Pancreas (tissue), 10 donors: ENCODE results near the gene OR2AG1. TPM values are rescaled to one million over a fixed set of nuclear protein-coding genes. Genes with fewer than 3 reads are reported as not detected.

ENCODE experiments used
- ATAC-seq, 4 donors: fragments of 200-7000 bp; cut with Tn5 transposase; one replicate each; pipeline versions ENCODE4 v1.8.0 to v1.9.1; 2020; ENCODE audit warnings: mild to moderate bottlenecking in 4 of 4, moderate library complexity in 4 of 4
- DNase-seq, 6 donors: peaks; one replicate each; pipeline ENCODE4 v3.0.0-alpha.2; 2020
- FAIRE-seq: peaks from 2 replicates; lab custom pipeline; 2012; peaks lifted over from hg19 to GRCh38; lab: Jason Lieb, UNC
- H3K27ac ChIP-seq, 4 donors: fragments of 200-600 bp; sonication (generic); 1 replicate in 3 of 4; 2 replicates in 1 of 4; pipeline versions ENCODE4 v1.5.0 to v1.8.0; 2020
- H3K27me3 ChIP-seq, 4 donors: fragments of 200-600 bp; one replicate each; pipeline ENCODE4 v1.8.0; 2021
- H3K36me3 ChIP-seq, 3 donors: fragments of 200-600 bp; sonication (generic) in 1 of 3; one replicate each; pipeline versions ENCODE4 v1.5.0 to v1.8.0; 2020 to 2021
- H3K4me1 ChIP-seq, 3 donors: fragments of 200-600 bp; one replicate each; pipeline ENCODE4 v1.8.0; 2021
- H3K4me3 ChIP-seq, 4 donors: fragments of 200-600 bp; sonication (generic) in 2 of 4; one replicate each; pipeline versions ENCODE4 v1.5.0 to v1.8.0; 2020 to 2021
- H3K9me3 ChIP-seq, 4 donors: fragments of 200-600 bp; one replicate each; pipeline ENCODE4 v1.8.0; 2021
- WGBS, 2 donors: extraction: QIAGEN DNeasy Blood & Tissue Kit; methylation state at CpG; one replicate each; pipeline ENCODE4 v1.1.7; 2013; 5-methylcytosine and 5-hydroxymethylcytosine counted together
- intact Hi-C, 3 donors: fragments of 100-400 bp; cut with DNase I; formaldehyde crosslinking; loops; one replicate each; pipeline versions ENCODE4 v1.11.1 to v1.14.2; 2022
- polyA plus RNA-seq, 2 donors: library from polyadenylated mRNA; stranded (reverse); fragments of 200-250 nt; gene quantifications; one replicate each; pipeline ENCODE4 v1.2.3, GENCODE V29; 2013
- total RNA-seq, 6 donors: library from RNA; stranded (reverse); fragmentation: NEBNext Ultra II Directional in 4 of 6; extraction: Animal tissue kit (Norgen Biotek cat#: 25700) in 4 of 6; gene quantifications; one replicate each; pipeline versions ENCODE4 v1.2.1 to v1.2.4, GENCODE V29; 2021 to 2023
- TF ChIP-seq, protein P1 (sequence below), 4 donors: fragments of 200-600 bp; sonication (generic) in 3 of 4; IDR thresholded peaks; one replicate each; pipeline versions ENCODE4 v1.5.0 to v1.8.0; 2021; ENCODE audit warnings: antibody characterized with exemption in 4 of 4
- donor health status: healthy with polysubstance abuse.
- donor health status: DM: no; HTN: no; CAD: no; lungs with moderate emphysema.
- donor health status: DM: no; HTN: no; CAD: no.
- donor health status: control.
- donor health status: control.
- donor health status: Bipolar disorder and iron deficiency.
- donor health status: DM: yes; HTN: yes; CAD: no.
- donor health status: DM: no; HTN: no; CAD: no.
- donor health status: DM: no; HTN: no; CAD: no.
- donor health status: DM: yes; HTN: yes; CAD: no.

Gene OR2AG1
- total and polyA plus RNA-seq, 8 donors, result not detected

DNA sequence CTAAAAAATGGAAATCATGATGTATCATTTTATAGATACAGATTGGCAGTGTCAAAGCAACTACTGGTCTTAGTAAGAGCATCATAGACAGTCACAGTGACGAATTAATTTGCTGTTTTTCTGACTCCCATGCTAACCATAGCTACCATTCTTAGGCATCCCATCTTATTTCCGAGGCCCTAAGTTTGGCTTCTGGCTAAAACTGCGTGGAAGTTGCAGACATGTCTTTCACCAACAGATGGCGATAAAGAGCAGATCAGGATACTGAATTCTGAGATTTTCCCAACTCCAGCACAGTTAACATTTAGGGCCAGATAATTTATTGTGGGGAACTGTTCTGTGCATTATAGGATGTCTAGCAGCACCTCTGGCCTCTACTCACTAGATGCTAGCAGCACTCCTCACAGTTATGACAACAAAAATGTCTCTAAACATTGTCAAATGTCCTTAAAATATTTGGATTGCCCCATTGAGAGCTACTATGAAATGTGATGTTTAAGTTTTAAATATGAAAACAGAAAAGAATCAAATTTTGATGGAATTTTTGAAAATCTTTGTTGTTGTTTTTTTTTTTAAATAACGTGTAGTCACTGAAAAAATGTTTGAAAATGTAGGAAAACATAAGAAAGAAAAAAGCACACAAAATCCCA lies 27.4 kb upstream of the OR2AG1 start:
- intact Hi-C loops, result no loop called here
- peak; percentile 17 for FAIRE-seq

DNA sequence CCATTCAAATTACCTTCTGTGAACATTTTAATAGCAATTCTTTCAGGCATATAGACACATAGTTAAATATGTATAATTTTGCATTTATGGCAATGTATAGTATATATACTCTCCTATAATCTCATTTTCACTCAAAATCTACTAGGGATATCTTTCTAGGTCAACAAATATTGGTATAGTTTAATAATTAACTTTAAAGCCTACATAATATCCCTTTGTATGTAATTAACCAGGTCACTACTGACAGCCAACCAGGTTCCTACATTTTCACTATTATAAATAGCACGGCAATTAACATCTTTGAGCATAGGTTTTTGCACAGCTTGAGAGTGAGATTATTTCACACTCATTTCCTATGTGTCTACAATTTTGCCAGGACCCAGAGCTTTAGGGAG lies 26.9 kb upstream of the OR2AG1 start:
- Histone ChIP-seq H3K9me3 (no peaks in the 10 kb centered on the region), H3K27ac (no peak overlapping the region), H3K4me1 (peaks cover 7 to 15% (median 7%) of the 10 kb centered on the region in 3 donors), H3K4me3 (no peak overlapping the region), H3K36me3 (no peaks in the 10 kb centered on the region), H3K27me3 (no peaks in the 10 kb centered on the region)
- WGBS, 2 donors, result 15 to 16% methylated on average over 1 of the region's 1 CpG
- intact Hi-C loops, result no loop called here
- ATAC-seq, result peak in 3 of 4 donors; percentile 29 to 58 (median 50)
- TF ChIP-seq, protein P1, sequence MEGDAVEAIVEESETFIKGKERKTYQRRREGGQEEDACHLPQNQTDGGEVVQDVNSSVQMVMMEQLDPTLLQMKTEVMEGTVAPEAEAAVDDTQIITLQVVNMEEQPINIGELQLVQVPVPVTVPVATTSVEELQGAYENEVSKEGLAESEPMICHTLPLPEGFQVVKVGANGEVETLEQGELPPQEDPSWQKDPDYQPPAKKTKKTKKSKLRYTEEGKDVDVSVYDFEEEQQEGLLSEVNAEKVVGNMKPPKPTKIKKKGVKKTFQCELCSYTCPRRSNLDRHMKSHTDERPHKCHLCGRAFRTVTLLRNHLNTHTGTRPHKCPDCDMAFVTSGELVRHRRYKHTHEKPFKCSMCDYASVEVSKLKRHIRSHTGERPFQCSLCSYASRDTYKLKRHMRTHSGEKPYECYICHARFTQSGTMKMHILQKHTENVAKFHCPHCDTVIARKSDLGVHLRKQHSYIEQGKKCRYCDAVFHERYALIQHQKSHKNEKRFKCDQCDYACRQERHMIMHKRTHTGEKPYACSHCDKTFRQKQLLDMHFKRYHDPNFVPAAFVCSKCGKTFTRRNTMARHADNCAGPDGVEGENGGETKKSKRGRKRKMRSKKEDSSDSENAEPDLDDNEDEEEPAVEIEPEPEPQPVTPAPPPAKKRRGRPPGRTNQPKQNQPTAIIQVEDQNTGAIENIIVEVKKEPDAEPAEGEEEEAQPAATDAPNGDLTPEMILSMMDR (IDR thresholded peaks at IDR 0.05), result no peak
- FAIRE-seq, result no peak
- DNase-seq, result no peak

More for the DNA sequence above, 27.4 kb upstream of the OR2AG1 start:
- peak; percentile 73 to 87 (median 84) for ATAC-seq
- 2 to 4% methylated on average over 5 of the region's 5 CpGs for WGBS, 2 donors
- TF ChIP-seq, protein P1 (IDR thresholded peaks at IDR 0.05), result peak; percentile 68 to 89 (median 82)
- no peaks in the 10 kb centered on the region for H3K36me3 ChIP-seq
- peaks cover 7 to 15% (median 7%) of the 10 kb centered on the region in 3 donors for H3K4me1 ChIP-seq
- no peak overlapping the region for H3K27ac ChIP-seq
- peak in 2 of 6 donors; percentile 4 to 28 for DNase-seq
- H3K9me3 ChIP-seq, result no peaks in the 10 kb centered on the region
- H3K27me3 ChIP-seq, result no peaks in the 10 kb centered on the region
- no peak overlapping the region for H3K4me3 ChIP-seq

DNA sequence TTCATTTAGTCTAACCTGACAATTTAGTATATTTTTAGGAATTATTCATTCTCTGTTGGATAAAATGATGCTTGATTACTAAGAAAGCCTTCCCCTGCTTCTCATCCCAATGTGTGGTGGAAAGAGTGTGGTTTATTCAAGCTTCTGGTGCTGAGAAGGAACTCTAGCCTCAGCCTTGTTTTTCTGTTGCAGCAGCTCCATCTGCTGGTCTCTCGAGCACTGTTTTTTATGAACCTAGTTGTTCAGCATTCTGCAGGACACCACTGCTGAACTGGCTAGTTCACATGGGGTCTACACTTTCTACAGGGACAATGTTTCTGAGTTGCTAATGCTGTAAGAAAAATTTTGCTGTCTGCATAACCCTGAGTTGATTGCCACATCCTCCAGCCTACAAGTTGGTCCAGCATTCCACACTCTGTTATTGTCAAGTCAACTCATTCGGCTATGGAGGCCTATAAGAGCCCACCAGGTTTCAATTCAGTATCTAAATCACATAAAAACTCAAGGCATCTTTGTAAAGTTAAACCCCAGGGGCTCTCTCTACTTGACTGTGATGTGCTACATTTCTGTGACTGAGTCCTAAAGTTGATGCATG lies 25.4 kb upstream of the OR2AG1 start:
- Histone ChIP-seq H3K4me1 (peaks cover 7 to 15% (median 7%) of the 10 kb centered on the region in 3 donors), H3K4me3 (no peak overlapping the region), H3K36me3 (no peaks in the 10 kb centered on the region), H3K27ac (no peak overlapping the region), H3K27me3 (no peaks in the 10 kb centered on the region), H3K9me3 (no peaks in the 10 kb centered on the region)
- no peak for FAIRE-seq
- TF ChIP-seq, protein P1 (IDR thresholded peaks at IDR 0.05), result peak in 2 of 4 donors; percentile 5 to 34
- WGBS, 2 donors, result 48 to 50% methylated on average over 2 of the region's 2 CpGs
- ATAC-seq, result peak; percentile 72 to 93 (median 85)
- DNase-seq, result peak in 4 of 6 donors; percentile 13 to 48 (median 31)
- intact Hi-C loops, result no loop called here

DNA sequence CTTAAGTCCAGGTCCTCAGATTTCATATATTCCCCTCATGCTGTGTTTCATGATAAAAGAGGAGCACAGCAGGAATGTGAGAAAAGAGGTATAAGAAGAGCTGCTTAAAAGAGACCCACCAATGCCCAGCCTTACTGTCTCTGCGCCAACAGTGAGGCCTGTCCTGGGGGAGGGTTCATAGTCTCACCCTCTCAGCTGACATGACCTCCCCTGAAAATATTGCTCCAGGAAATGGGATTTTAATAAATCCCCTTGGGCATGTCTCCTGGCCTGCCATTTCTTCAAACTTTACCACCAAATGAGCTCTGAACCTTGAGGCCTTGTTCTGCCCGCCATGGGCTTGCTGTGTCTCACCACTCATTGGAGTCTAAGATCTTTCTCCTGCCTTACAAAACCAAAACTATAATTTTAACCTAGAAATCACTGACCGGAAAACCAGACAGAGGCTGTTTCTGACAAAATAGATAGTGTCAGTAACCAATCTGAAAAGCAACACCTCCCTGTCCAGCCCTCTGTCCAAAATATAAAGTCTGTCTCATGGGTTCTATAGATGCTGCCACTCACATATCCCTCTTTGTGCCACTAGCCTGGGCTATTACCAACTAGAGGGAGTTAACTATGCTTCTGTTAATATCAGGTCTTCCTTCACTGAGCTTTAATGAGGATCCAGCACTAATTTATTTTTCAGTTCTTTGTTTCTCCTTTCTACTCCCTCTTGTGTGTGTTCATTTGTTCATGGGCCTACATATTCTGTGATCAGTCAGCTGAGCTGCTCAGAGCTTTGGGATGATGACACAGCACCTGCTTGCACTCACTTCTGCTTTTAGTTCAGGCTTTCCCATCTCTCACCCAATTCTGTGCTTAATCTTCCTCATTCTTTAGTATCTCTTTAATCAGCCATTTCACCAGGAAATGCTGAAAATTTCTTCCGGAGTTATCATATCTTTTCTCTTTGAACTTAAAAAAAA lies 10.6 kb upstream of the OR2AG1 start, which contains the start of gene OR2AG2:
Gene OR2AG2, minus strand, starts transcription at position 51 of the 968 bp plus-strand sequence. CDS start 3,019 bp downstream, outside the sequence.
- peak in 1 of 6 donors; percentile 14 for DNase-seq
- 62 to 78% methylated on average over 4 of the region's 4 CpGs for WGBS, 2 donors
- H3K4me1 ChIP-seq, result no peaks in the 10 kb centered on the region

More for the DNA sequence above, 10.6 kb upstream of the OR2AG1 start, which contains the start of gene OR2AG2:
- no peak for FAIRE-seq
- Histone ChIP-seq H3K27ac (no peak within 1 kb of the TSS), H3K4me3 (no peak within 1 kb of the TSS), H3K36me3 (no peaks in the 10 kb centered on the region), H3K9me3 (no peaks in the 10 kb centered on the region), H3K27me3 (no peaks in the 10 kb centered on the region)
- ATAC-seq, result peak in 2 of 4 donors; percentile 60 to 66
- TF ChIP-seq, protein P1 (IDR thresholded peaks at IDR 0.05), result no peak
- intact Hi-C loops, result no loop called here
